DMS53 treated with DMSO at 0.1 percent for 48 hours (cell line): Measurements from ENCODE around the gene CDC25A.

Source experiments
- DNase-seq: peaks from one replicate; lab custom pipeline; 2025; ENCODE audit not compliant: unreplicated experiment; lab: John Stamatoyannopoulos, UW

CDC25A gene

DNA sequence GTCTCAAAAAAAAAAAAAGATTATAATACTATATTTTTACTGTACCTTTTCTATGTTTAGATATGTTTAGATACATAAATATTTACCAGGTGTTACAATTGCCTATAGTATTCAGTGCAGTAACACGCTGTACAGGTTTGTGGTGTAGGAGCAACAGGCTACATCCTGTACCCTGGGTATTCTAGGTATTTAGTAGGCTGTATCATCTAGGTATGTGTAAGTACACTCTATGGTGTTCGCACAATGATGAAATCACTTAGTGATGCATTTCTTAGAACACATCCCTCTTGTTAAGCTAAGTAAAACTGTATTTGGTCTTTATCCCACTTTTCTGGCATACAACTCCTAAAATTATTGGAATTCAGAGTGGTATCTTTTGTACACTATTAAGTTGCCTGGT, 77.8 kb downstream of the CDC25A start:
- DNase-seq, result no peak

- DNase-seq, result no peak
These were observed 81.0 kb downstream of the CDC25A start for GRCh38 chr3:48107227-48107626.
